LNCaP clone FGC (cell line): ENCODE data around the gene PLEKHG5.

Experiments used
- DNase-seq: peaks from one replicate; pipeline ENCODE4 v3.0.0-alpha.2; 2011; ENCODE audit warnings: low read depth
- H3K4me3 ChIP-seq: 2 replicates; pipeline ENCODE4 v1.5.1; 2011; ENCODE audit warnings: mild to moderate bottlenecking, low read depth, low read length, control low read depth
- CTCF ChIP-seq: IDR thresholded peaks from 2 replicates; pipeline ENCODE4 v1.5.1; 2012; ENCODE audit warnings: mild to moderate bottlenecking; ENCODE audit not compliant: control insufficient read depth, insufficient read depth; ENCODE audit errors: extremely low read depth

PLEKHG5 gene

DNA sequence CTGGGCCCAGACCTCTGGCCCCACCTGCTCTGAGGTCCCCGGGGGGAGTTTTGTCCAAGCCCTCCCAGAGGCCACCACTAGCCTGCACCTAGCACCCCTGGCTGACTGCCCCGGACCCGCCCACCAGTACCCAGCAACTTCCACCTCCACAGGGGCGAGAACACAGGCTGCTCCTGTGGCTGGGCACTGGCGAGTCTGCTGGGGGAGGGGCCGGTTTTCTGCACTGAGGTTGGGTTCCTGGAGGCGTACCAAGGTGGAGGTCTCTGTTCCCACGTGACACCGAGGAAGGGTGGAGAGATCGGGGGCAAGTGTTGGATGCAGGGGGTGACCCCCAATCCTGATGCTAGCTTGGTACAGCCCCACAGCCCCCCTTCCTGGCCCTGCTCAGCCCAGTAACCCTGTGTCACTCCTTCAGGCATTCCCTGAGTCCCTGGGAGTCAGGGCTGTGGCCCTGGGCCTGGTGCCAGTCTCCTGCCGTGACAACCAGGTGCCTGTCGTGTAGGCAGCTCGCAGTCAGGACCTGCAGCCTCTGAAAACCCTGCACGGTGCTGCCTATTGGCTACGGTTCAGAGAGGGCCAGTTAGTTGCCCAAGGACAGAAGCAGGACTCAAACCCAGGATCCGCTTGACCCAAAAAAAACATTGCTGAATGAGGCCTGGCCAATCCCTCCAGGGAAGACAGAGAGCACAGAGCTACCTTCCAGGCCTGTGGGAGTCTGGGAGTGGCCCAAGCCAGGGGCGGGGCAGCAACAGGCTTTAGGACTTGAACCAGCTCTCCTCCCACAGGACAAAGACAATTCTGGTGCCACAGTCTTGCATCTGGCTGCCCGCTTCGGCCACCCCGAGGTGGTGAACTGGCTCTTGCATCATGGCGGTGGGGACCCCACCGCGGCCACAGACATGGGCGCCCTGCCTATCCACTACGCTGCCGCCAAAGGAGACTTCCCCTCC lies 63.8 kb downstream of the PLEKHG5 start:
- no peak overlapping the region for H3K4me3 ChIP-seq
- TF ChIP-seq CTCF: no peak

DNA sequence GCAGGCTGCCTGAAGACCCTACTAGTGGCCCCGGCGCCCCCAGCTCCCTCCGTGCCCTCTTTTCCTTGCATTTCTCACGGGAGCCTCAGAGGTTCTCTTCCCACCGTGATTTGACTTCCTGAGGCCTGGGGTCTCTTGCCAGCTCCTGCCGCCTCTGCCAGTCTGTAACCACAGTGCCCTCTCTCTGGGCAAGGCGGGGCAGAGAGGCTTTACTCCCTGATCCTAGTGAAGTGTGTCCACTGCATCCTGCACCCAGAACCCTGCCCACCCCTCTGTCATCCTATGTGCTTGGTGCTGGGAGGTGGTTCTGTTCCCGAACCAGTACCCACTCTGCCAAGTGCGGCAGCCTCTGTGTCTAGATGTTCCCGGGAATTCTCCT lies 64.5 kb downstream of the PLEKHG5 start:
- TF ChIP-seq CTCF: no peak
- no peak for DNase-seq
- H3K4me3 ChIP-seq: no peak overlapping the region

More for the DNA sequence above, 63.8 kb downstream of the PLEKHG5 start:
- DNase-seq: peak; percentile 55

GRCh38 chr1:6426277-6426971 lies 65.0 kb downstream of the PLEKHG5 start:
- no peak for TF ChIP-seq CTCF
- DNase-seq: no peak
- H3K4me3 ChIP-seq: no peak overlapping the region

GRCh38 chr1:6425658-6426057 lies 65.8 kb downstream of the PLEKHG5 start:
- no peak overlapping the region for H3K4me3 ChIP-seq
- TF ChIP-seq CTCF: no peak
- DNase-seq: no peak

DNA sequence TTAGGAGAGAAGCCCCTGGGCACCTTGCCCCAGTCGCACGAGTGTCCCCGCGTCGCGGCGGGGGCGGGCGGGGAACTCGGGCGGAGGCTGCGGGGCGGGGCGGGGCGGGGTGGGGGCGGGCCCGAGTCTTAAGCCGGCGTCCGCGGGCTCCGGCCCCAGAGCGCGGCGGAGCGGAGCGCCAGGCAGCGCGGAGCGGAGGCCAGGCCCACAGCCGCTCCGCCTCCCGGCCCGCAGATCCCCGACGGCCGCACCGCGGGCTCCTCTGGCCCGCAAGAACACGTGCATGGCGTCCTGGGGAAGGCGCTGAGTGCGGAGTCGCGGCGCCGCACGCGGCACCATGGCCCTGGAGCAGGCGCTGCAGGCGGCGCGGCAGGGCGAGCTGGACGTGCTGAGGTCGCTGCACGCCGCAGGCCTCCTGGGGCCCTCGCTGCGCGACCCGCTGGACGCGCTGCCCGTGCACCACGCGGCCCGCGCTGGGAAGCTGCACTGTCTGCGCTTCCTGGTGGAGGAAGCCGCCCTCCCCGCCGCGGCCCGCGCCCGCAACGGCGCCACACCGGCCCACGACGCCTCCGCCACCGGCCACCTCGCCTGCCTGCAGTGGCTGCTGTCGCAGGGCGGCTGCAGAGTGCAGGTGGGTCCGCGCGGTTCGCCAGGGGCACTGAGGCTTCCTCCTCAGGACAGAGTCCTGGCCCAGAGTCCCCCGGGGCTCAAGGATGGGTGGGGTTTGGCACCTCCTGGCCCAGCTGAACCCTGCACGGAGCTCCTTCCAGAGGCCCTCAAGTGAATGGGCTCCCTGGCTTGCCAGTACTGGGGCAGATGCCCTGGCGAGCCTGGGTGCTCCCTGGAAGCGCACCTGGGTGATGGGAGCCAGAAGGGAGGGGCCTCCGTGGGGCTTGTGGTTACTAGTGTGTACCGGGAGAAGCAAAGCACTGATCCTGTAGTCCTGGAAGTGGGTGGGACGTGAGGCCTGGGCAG lies 66.6 kb downstream of the PLEKHG5 start, which contains the start of gene ESPN:
ESPN (plus strand) TSS at position 158 of the 975 bp plus-strand sequence; CDS start at position 338, 180 bp downstream.
- H3K4me3 ChIP-seq: no peak within 1 kb of the TSS
- TF ChIP-seq CTCF: no peak
- no peak for DNase-seq

DNA sequence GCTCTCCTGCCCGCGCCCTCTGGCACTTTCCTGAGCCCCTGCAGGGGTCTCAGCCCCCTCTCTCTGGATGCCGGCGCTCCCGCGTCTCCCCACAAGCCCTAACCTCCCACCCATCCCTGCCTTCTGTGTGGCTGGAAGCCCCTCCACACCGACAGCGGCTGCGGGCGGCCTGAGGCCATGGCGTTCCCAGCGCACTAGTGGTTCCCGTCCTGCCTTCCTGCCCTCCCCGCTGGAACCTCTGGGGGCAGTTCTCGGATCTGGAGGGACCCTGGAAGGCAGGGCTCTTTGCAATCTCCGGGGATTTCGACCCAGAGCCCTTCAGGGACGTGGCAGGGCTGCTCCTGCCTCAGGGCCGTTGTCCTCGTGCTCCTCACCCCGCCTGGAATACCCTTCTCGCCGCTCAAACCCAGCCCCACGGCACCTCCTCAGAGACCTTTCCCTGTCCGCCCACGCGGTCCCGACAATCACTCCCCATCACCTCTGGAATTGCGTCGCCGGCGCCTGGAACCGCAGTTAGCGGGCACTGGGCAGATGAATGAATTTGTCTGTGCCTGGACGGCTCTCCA lies 67.4 kb downstream of the PLEKHG5 start:
- DNase-seq: no peak
- TF ChIP-seq CTCF: no peak
- no peak overlapping the region for H3K4me3 ChIP-seq
